HG02610 (cell line): ENCODE measurements around the gene PPY.
"Not testable (repeated sequence)": the region's sequence is repeated elsewhere in the genome, so short reads cannot be mapped to it uniquely, and the experiment has no call there.

Source experiments
- ATAC-seq: cut with Tn5 transposase; IDR thresholded peaks from one replicate; pipeline ENCODE4 v1.9.1; 2021; ENCODE audit warnings: mild to moderate bottlenecking, moderate library complexity; ENCODE audit not compliant: unreplicated experiment

PPY gene

DNA sequence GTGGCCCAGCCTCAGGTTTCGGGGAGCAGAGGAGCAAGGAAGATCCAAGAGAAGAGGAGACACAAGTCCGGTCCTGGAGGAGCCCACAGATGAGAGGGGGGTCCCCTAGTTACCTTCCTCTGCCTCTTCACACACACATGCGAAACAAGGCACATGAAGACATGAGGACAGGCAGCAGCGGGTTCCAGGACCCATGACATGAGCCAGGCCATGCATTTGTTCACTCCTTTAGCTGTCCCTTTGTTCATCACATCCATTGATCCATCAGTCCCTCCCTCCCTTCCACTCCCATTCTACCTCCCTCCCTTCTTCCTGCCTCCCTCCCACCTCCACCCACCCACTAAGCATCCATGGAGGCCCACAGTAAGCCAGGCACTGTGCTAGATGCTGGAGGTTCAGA lies 9.4 kb downstream of the PPY start:
- ATAC-seq, result no peak

DNA sequence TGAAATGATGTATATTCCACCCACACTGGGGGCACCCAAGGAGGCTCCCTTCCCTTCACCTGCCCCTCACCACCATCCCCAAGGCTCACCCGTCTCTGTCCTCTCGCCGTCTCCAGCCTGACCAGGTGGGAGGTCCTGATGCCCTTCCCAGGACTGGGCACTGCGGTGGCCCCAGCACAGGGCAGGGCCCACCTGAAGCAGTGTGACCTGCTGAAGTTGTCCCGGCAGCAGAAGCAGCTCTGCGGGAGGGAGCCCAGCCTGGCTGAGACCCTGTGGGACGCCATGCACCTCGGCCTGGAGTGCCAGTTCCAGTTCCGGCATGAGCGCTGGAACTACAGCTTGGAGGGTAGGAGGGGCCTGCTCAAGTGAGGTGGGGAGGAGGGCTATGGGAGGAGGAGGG lies 9.9 kb downstream of the PPY start:
- no peak for ATAC-seq

GRCh38 chr17:43931062-43931571 lies 11.2 kb downstream of the PPY start:
- ATAC-seq, result no peak

DNA sequence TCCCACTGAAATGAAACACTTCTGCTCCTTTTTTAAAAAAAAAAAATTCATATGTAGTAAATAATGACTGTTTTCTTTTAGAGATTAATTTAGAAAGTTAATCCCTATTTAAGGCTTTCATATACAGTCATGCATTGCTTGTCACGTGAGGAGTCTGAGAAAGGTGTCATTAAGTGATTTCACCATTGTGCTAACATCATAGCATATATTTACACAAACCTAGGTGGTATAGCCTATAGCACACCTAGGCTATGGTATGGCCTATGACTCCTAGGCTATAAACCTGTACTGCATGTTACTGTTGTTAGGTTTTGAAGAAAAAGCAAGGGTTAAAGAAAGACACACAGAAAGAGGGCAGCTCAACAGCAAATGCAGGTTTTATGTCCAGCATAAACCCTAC lies 13.7 kb downstream of the PPY start:
- no peak for ATAC-seq

GRCh38 chr17:43927929-43928328 lies 14.3 kb downstream of the PPY start:
- ATAC-seq, result not testable (repeated sequence)

DNA sequence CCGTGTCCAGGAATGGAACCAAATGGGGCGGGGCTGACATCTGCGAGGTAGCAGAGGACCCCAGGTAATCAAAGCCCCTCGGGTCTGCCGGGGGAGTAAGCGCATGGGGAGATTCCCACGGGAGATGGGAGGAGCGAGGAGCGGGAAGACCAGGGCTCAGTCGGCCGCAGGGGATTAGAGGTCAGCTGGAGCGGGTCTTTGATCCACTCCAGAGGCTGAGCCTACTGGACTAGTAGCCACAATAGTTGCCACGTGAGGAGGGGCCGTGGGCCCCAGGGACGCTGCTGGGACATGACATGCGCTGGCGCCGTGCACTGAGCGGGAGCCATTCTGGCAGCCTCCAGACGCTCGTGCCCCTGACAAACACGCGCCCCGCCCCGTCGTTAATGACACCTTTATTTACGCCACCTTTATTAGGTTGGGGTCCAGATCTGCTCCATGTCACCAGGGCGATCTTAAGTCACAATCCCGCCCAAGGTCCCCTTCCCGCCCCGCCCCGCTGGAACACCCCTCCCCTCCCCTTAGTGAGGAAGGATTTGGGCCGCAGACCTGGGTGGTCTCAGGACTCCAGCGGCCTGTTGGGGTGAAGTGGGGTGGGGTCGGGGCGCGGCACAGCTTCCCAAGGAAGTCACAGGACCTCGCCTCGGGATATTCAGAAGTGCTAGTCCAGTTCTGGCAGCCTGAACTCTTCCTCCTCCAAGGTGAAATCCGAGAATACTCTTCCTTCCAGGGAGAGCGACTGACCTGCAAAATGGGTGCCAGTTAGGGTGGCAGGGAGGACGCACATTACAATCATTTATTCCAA lies 15.0 kb downstream of the PPY start:
- ATAC-seq, result no peak

DNA sequence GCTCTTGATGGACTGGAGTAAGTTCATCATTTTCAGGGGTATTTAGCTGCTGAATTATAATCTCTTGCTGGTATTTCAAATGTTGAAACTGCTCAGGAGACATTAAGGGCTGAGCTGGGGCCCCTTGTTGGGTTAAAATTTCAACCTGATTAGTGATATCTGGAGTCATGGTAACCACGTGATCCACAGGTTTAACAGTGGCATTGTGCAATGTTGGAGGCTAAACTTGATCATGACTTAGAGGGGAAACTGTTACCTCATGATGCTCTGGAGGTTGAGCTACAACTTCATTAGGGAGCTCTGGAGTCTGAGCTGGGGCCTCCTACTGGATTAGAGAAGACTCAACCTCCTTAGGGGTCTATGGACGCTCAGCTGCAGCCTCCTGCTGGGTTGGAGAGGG lies 17.7 kb downstream of the PPY start:
- no peak for ATAC-seq

DNA sequence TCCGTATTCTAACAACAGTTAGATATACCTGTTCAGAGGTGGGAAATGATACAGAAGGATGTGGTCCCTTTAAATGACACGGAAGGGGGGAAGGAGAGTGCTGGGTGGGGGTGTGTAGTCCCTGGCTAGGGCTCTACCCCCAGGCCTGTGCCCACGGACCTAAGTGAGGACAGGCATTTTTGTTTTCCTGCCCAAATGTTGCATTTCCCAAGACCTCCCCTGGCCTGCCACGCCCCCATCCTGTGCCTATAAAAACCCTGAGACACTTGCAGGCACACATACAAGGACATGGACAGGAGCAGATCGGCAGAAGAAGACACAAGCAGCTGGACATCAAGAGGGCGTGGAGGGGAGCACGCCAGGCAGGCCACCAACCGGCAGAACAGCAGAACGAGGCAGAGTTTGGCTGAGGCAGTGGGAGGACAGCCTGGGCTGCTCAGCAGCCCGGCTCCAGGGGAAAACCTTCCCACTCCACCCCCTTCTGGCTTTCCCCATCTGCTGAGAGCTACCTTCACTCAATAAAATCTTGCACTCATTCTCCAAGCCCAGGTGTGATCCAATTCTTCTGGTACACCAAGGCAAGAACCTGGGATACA lies 21.7 kb downstream of the PPY start:
- no peak for ATAC-seq

- no peak for ATAC-seq
These were observed 24.3 kb downstream of the PPY start for GRCh38 chr17:43918026-43918389.

DNA sequence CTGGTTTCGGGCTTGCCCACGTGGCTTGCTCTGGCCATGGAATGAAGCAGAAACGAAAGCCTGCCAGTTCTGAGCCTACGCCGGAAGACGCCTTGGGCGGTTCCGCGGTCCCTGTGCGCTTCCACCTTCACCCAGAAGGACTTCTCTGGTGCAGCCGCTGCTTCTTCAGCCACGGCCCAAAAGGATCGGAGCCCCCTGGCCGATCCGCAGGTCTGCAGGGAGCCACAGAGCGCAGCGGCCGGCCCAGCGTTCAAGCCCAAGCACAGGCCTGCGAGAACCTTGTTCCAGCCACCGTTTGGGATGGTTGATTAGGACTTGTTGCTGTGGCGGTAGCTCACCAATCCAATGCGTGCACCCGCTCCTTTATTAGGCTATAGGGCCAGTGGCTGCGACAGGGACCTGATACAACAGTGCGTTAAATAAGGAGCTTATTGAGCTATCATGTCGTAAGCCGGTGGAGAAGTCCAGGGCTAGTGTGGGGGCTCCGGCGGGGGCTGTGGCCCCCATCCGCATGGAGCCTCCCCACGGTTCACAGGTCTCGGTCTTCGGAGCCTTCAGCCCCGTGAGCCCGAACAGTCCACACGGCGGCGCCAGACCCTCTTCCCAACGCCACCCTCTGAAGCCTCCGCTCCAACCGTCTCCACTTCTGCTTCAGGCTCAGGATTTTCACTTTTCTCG lies 24.8 kb downstream of the PPY start:
- no peak for ATAC-seq

GRCh38 chr17:43917016-43917347 lies 25.3 kb downstream of the PPY start:
- no peak for ATAC-seq

GRCh38 chr17:43916385-43916784 lies 25.9 kb downstream of the PPY start:
- no peak for ATAC-seq

GRCh38 chr17:43915559-43915958 lies 26.7 kb downstream of the PPY start:
- no peak for ATAC-seq

DNA sequence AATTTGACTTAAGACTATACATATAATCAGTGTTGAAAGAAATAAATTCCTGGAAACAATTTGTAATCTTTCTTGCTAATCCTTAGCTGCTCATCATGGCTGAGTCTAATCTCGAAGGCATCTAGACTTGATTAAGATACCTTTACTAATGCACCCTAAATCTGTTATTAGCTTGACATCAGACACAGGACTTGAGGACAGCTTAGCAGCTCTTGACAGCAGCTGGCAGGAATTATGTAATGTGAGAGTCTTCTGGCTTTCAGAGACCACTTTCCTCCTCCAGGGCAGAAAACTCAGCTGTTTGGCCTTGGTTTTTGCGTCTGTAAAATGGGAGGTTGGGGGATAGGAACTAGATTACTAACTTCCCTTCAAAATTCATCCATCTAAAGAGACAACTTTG lies 27.8 kb downstream of the PPY start:
- no peak for ATAC-seq

GRCh38 chr17:43913584-43913983 lies 28.7 kb downstream of the PPY start:
- ATAC-seq, result no peak

DNA sequence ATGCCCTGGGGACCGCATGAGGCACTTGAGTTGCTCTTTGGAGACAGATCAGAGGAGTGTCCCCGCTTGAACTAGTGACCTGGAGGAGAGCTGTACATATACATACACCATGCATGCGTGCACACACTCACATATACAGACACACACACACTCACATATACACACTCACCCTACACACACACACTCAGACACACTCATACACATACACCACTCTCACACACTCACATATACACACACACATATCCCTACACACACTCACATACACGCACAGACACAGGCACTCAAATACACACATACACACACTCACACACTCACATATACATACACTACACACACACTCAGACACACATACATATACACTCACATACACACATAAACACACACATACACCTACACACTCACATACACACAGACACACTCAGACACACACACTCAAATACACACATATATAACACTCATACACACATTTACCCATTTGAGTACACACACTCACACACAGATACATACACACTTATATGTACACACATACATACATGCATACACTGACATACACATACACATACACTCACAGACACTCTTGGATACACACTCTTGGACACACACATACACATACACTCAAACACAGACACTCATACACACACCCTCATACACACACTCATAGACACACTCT lies 29.5 kb downstream of the PPY start:
- no peak for ATAC-seq

DNA sequence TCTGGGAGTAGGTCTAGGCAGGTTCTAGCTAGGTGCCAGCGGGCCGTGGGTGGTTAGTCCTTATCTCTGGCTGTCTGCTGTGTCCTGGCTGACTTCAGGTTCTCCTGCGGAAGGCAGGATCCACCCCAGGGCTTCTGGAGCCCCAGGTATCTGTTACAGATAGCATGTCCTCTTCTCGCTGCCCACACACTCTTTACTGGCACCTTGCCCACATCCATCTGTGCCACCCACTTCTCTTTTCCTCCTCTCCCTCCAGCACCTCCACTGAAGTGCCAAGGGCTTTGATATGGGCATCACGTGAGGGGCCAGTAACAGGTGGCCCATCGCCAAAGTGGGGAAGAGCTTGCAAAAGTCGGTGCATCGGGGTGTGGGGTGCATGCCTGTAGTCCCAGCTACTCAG lies 30.4 kb downstream of the PPY start:
- no peak for ATAC-seq

- no peak for ATAC-seq
These were observed 32.6 kb downstream of the PPY start for GRCh38 chr17:43909537-43910231.

GRCh38 chr17:43907998-43908721 lies 34.1 kb downstream of the PPY start:
- no peak for ATAC-seq

DNA sequence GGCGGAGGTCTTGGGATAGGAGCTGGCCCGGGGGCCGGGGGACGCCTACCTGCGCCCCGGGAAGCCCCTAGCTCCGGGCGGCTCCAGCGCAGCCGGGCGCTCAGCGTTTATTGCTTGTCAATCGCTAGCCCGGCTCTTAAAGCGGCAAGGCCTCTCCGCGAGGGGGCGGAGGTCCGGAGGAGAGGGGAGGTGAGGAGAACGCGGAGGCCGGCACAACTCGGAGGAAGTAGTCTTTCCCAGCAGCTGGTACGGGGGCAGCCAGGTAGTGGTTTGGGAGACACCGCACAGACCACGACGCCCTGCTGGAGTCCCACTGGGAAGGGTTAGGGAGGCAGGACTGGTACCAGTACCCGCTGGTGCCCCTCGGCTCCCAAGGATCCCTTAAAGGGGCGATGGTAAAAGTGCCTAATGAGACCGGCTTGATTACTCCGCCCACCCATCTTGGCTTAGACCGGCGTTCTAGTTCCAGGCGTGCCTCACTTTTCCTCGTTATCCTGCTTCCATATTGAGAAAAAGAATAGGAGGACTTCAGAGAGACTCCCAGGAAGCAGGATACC lies 34.8 kb downstream of the PPY start, which contains the start of gene MPP2:
Gene MPP2 (minus strand): TSS at position 112 of the 557 bp plus-strand sequence. CDS start 3,076 bp downstream, outside the sequence.
- ATAC-seq, result no peak
